ENCODE data around the gene SMG6.

GRCh38 chr17:2202302-2202995 lies 101.1 kb downstream of the SMG6 start:
- no peak for TF ChIP-seq POLR2A (IDR thresholded peaks at IDR 0.05)
- TF ChIP-seq, protein P1, sequence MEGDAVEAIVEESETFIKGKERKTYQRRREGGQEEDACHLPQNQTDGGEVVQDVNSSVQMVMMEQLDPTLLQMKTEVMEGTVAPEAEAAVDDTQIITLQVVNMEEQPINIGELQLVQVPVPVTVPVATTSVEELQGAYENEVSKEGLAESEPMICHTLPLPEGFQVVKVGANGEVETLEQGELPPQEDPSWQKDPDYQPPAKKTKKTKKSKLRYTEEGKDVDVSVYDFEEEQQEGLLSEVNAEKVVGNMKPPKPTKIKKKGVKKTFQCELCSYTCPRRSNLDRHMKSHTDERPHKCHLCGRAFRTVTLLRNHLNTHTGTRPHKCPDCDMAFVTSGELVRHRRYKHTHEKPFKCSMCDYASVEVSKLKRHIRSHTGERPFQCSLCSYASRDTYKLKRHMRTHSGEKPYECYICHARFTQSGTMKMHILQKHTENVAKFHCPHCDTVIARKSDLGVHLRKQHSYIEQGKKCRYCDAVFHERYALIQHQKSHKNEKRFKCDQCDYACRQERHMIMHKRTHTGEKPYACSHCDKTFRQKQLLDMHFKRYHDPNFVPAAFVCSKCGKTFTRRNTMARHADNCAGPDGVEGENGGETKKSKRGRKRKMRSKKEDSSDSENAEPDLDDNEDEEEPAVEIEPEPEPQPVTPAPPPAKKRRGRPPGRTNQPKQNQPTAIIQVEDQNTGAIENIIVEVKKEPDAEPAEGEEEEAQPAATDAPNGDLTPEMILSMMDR (IDR thresholded peaks at IDR 0.05), result no peak
